Type B pancreatic cell (in vitro differentiated cells): ENCODE data around the gene PDS5B. TPM values are rescaled to one million over a fixed set of nuclear protein-coding genes. Genes with fewer than 3 reads are reported as not detected.
"Not testable (repeated sequence)": the region's sequence is repeated elsewhere in the genome, so short reads cannot be mapped to it uniquely, and the experiment has no call there.

Source experiments
- DNase-seq: peaks from one replicate; pipeline ENCODE4 v3.0.0; 2021; ENCODE audit warnings: mixed read lengths; ENCODE audit not compliant: unreplicated experiment; ENCODE audit errors: extremely low spot score
- H3K27ac Mint-ChIP-seq: 2 replicates; pipeline ENCODE4 v1.8.0; 2021; ENCODE audit warnings: mild to moderate bottlenecking, mixed read lengths
- H3K27me3 Mint-ChIP-seq: 2 replicates; pipeline ENCODE4 v1.8.0; 2021; ENCODE audit warnings: mixed read lengths
- H3K36me3 Mint-ChIP-seq: 2 replicates; pipeline ENCODE4 v1.8.0; 2021; ENCODE audit warnings: mixed read lengths
- H3K4me1 Mint-ChIP-seq: one replicate; pipeline ENCODE4 v1.8.0; 2021; ENCODE audit warnings: mixed read lengths; ENCODE audit not compliant: unreplicated experiment
- H3K4me3 Mint-ChIP-seq: 2 replicates; pipeline ENCODE4 v1.8.0; 2021; ENCODE audit warnings: mild to moderate bottlenecking, mixed read lengths
- H3K9me3 Mint-ChIP-seq: 2 replicates; pipeline ENCODE4 v1.8.0; 2021; ENCODE audit warnings: mixed read lengths
- CTCF ChIP-seq: fragments of 200-600 bp; sonication (generic); conservative IDR thresholded peaks from 2 replicates; pipeline ENCODE4 v1.5.0; 2021; ENCODE audit warnings: antibody characterized with exemption, mild to moderate bottlenecking
- total RNA-seq: library from RNA; stranded (reverse); gene quantifications from 2 replicates; pipeline ENCODE4 v1.2.1, GENCODE V29; 2021; ENCODE audit warnings: low replicate concordance

PDS5B gene
- total RNA-seq, 1 donor from 2014 or later: 69.9 TPM

GRCh38 chr13:32720026-32720425 lies 133.8 kb downstream of the PDS5B start:
- TF ChIP-seq CTCF: no peak
- Mint-ChIP-seq H3K36me3 (peaks cover 31% of the 10 kb centered on the region), H3K4me3 (no peak overlapping the region), H3K4me1 (no peaks in the 10 kb centered on the region), H3K27ac (no peak overlapping the region), H3K27me3 (no peaks in the 10 kb centered on the region), H3K9me3 (no peaks in the 10 kb centered on the region)
- DNase-seq: no peak

- not testable (repeated sequence) for DNase-seq, H3K4me3 Mint-ChIP-seq, H3K9me3 Mint-ChIP-seq, H3K27me3 Mint-ChIP-seq, H3K27ac Mint-ChIP-seq, H3K4me1 Mint-ChIP-seq
- H3K36me3 Mint-ChIP-seq: peaks cover 33% of the 10 kb centered on the region
These were observed 135.1 kb downstream of the PDS5B start for GRCh38 chr13:32721131-32722034.

GRCh38 chr13:32722340-32722739 lies 136.1 kb downstream of the PDS5B start:
- no peak for TF ChIP-seq CTCF
- DNase-seq: no peak
- Mint-ChIP-seq H3K4me3 (no peak overlapping the region), H3K9me3 (no peaks in the 10 kb centered on the region), H3K27me3 (no peaks in the 10 kb centered on the region), H3K36me3 (peaks cover 33% of the 10 kb centered on the region), H3K4me1 (no peaks in the 10 kb centered on the region), H3K27ac (no peak overlapping the region)

GRCh38 chr13:32723987-32724386 lies 137.7 kb downstream of the PDS5B start:
- TF ChIP-seq CTCF: no peak
- H3K27me3 Mint-ChIP-seq: no peaks in the 10 kb centered on the region
- no peaks in the 10 kb centered on the region for H3K4me1 Mint-ChIP-seq
- no peak for DNase-seq
- H3K4me3 Mint-ChIP-seq: no peak overlapping the region
- no peaks in the 10 kb centered on the region for H3K9me3 Mint-ChIP-seq
- H3K27ac Mint-ChIP-seq: no peak overlapping the region
- peaks cover 26% of the 10 kb centered on the region for H3K36me3 Mint-ChIP-seq

GRCh38 chr13:32726374-32727037 lies 140.3 kb downstream of the PDS5B start:
- no peak overlapping the region for H3K4me3 Mint-ChIP-seq
- no peaks in the 10 kb centered on the region for H3K27me3 Mint-ChIP-seq
- no peak overlapping the region for H3K27ac Mint-ChIP-seq
- H3K9me3 Mint-ChIP-seq: no peaks in the 10 kb centered on the region
- DNase-seq: no peak
- TF ChIP-seq CTCF: no peak
- no peaks in the 10 kb centered on the region for H3K4me1 Mint-ChIP-seq
- peaks cover 38% of the 10 kb centered on the region for H3K36me3 Mint-ChIP-seq

GRCh38 chr13:32728327-32728726 lies 142.1 kb downstream of the PDS5B start:
- no peak for TF ChIP-seq CTCF
- H3K4me1 Mint-ChIP-seq: no peaks in the 10 kb centered on the region
- H3K27ac Mint-ChIP-seq: no peak overlapping the region
- no peak overlapping the region for H3K4me3 Mint-ChIP-seq
- H3K9me3 Mint-ChIP-seq: no peaks in the 10 kb centered on the region
- H3K36me3 Mint-ChIP-seq: peaks cover 33% of the 10 kb centered on the region
- no peak for DNase-seq
- no peaks in the 10 kb centered on the region for H3K27me3 Mint-ChIP-seq

GRCh38 chr13:32729097-32729496 lies 142.8 kb downstream of the PDS5B start:
- not testable (repeated sequence) for DNase-seq, H3K9me3 Mint-ChIP-seq, H3K4me3 Mint-ChIP-seq, H3K27me3 Mint-ChIP-seq, H3K27ac Mint-ChIP-seq, H3K4me1 Mint-ChIP-seq
- H3K36me3 Mint-ChIP-seq: peaks cover 30% of the 10 kb centered on the region
